Natural killer cell (primary cell): ENCODE data around the gene OGT. TPM values are rescaled to one million over a fixed set of nuclear protein-coding genes. Genes with fewer than 3 reads are reported as not detected.

Experiments used
- ATAC-seq, 3 donors: fragments of 150-1000 bp in 2 of 3; fragments of 200-7000 bp in 1 of 3; cut with Tn5 transposase; 1 replicate in 1 of 3; 2 replicates in 2 of 3; pipeline ENCODE4 v1.10.0; 2021; ENCODE audit warnings: mild to moderate bottlenecking in 2 of 3, moderate library complexity in 2 of 3
- DNase-seq, 2 donors: peaks; one replicate each; pipeline versions ENCODE4 v3.0.0 to v3.0.0-alpha.2; 2013 to 2021; ENCODE audit warnings: mixed read lengths in 1 of 2
- H3K27ac ChIP-seq: one replicate; pipeline ENCODE4 v1.5.1; 2013; ENCODE audit warnings: mild to moderate bottlenecking, low read length
- H3K27me3 ChIP-seq: one replicate; pipeline ENCODE4 v1.6.1; 2013; ENCODE audit warnings: low read length; ENCODE audit not compliant: control insufficient read depth, insufficient read depth
- H3K36me3 ChIP-seq: one replicate; pipeline ENCODE4 v1.6.1; 2013; ENCODE audit warnings: low read length; ENCODE audit not compliant: control insufficient read depth, insufficient read depth
- H3K4me1 ChIP-seq: one replicate; pipeline ENCODE4 v1.6.1; 2013; ENCODE audit warnings: low read length; ENCODE audit not compliant: control insufficient read depth, insufficient read depth
- H3K4me3 ChIP-seq: one replicate; pipeline ENCODE4 v1.5.1; 2013; ENCODE audit warnings: low read length
- H3K9me3 ChIP-seq: one replicate; pipeline ENCODE4 v1.6.1; 2013; ENCODE audit warnings: low read length; ENCODE audit not compliant: control insufficient read depth, insufficient read depth
- H3K27ac Mint-ChIP-seq, 2 donors: one replicate each; pipeline ENCODE4 v1.8.0; 2022; ENCODE audit warnings: mild to moderate bottlenecking in 2 of 2, mixed read lengths in 2 of 2, moderate library complexity in 1 of 2
- H3K27me3 Mint-ChIP-seq, 2 donors: one replicate each; pipeline ENCODE4 v1.8.0; 2022; ENCODE audit warnings: low read depth in 2 of 2, mixed read lengths in 2 of 2
- H3K36me3 Mint-ChIP-seq: one replicate; pipeline ENCODE4 v1.8.0; 2022; ENCODE audit warnings: mixed read lengths
- H3K4me1 Mint-ChIP-seq, 2 donors: one replicate each; pipeline ENCODE4 v1.8.0; 2022; ENCODE audit warnings: mixed read lengths in 2 of 2
- H3K4me3 Mint-ChIP-seq: one replicate; pipeline ENCODE4 v1.8.0; 2022; ENCODE audit warnings: mild to moderate bottlenecking, moderate library complexity, mixed read lengths
- H3K9me3 Mint-ChIP-seq, 2 donors: one replicate each; pipeline ENCODE4 v1.8.0; 2022; ENCODE audit warnings: mixed read lengths in 2 of 2
- WGBS: methylation state at CpG from one replicate; pipeline ENCODE4 v1.1.7; 2013; ENCODE audit warnings: missing lambda C conversion rate; ENCODE audit not compliant: insufficient coverage; 5-methylcytosine and 5-hydroxymethylcytosine counted together
- intact Hi-C: fragments of 100-400 bp; cut with micrococcal nuclease; formaldehyde crosslinking; loops from one replicate; pipeline ENCODE4 v1.14.2; 2022
- total RNA-seq, 4 donors: library from RNA; stranded (reverse); fragments of 120-200 nt in 1 of 4; gene quantifications; one replicate each; pipeline versions ENCODE4 v1.2.3 to v1.2.4, GENCODE V29; 2013 to 2022
- TF ChIP-seq, protein P1 (sequence below): fragments of 200-600 bp; IDR thresholded peaks from one replicate; pipeline ENCODE4 v1.8.0; 2022; ENCODE audit warnings: antibody characterized with exemption

Gene OGT
- total RNA-seq, 3 donors from 2014 or later (not counting 1 experiment from before 2014, with no cell fraction given), result 489 to 721 (median 542) TPM

DNA sequence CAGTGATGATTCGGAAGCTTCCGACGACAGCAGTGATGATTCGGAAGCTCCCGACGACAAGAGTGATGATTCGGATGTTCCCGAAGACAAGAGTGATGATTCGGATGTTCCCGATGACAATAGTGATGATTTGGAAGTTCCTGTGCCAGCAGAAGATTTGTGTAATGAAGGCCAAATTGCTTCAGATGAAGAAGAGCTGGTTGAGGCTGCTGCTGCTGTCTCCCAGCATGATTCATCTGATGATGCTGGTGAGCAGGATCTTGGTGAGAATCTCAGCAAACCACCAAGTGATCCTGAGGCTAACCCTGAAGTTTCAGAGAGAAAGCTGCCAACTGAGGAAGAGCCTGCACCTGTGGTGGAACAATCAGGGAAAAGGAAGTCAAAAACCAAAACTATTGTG lies 71.2 kb downstream of the OGT start:
- intact Hi-C loops, result no loop called here
- H3K27me3 ChIP-seq, result no peaks in the 10 kb centered on the region
- Mint-ChIP-seq H3K4me3 (no peak overlapping the region), H3K27me3 (peaks cover 0 to 17% of the 10 kb centered on the region in 2 donors), H3K36me3 (peaks cover 7% of the 10 kb centered on the region), H3K9me3 (no peaks in the 10 kb centered on the region), H3K4me1 (peaks cover 40 to 46% of the 10 kb centered on the region in 2 donors), H3K27ac (peak overlapping the region in 1 of 2 donors; percentile 47)
- H3K4me3 ChIP-seq, result no peak overlapping the region
- H3K9me3 ChIP-seq, result no peaks in the 10 kb centered on the region
- TF ChIP-seq, protein P1, sequence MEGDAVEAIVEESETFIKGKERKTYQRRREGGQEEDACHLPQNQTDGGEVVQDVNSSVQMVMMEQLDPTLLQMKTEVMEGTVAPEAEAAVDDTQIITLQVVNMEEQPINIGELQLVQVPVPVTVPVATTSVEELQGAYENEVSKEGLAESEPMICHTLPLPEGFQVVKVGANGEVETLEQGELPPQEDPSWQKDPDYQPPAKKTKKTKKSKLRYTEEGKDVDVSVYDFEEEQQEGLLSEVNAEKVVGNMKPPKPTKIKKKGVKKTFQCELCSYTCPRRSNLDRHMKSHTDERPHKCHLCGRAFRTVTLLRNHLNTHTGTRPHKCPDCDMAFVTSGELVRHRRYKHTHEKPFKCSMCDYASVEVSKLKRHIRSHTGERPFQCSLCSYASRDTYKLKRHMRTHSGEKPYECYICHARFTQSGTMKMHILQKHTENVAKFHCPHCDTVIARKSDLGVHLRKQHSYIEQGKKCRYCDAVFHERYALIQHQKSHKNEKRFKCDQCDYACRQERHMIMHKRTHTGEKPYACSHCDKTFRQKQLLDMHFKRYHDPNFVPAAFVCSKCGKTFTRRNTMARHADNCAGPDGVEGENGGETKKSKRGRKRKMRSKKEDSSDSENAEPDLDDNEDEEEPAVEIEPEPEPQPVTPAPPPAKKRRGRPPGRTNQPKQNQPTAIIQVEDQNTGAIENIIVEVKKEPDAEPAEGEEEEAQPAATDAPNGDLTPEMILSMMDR, result no peak
- ATAC-seq (no peak), DNase-seq (no peak)
- H3K27ac ChIP-seq, result no peak overlapping the region
- H3K36me3 ChIP-seq, result peaks cover 34% of the 10 kb centered on the region
- H3K4me1 ChIP-seq, result peaks cover 37% of the 10 kb centered on the region
- WGBS, result 99% methylated on average over 10 of the region's 10 CpGs

DNA sequence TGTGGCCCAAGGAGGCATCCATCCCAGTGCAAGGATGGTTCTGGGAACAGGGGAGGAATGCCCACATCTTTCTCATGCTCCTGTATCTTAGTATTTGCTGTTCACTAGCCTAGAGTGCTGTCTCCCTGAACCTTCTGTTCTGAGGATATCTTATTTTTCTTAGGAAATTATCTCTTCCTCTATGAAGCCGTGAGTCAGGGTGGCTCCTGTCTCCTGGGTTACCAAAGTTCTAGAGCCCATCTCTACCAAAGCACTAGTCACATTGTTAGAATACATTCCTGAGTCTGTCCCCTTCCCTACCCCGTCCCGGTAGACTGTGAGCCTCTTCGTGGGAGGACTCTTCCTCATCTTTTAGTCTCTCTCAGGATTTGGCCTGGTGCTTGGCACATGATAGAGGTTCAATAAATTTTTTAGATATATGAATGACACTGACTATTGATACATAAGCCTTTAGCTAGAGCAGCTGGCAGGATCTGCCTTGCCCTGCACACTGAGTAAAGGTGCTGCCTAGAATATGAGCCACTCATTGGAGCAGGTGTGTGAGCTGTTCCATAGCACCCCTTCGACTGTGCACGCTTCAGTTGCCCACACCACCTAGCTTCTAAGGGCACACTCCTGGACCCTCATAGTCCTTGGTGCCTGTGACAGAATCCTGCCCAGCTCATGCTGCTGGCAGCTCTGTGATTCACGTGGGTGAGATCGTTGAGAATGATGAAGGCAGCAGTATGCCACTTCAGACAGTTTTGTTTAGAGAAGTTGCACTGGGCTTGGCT lies 72.1 kb downstream of the OGT start:
- H3K27ac ChIP-seq, result no peak overlapping the region
- H3K36me3 ChIP-seq, result peaks cover 38% of the 10 kb centered on the region
- peaks cover 0 to 17% of the 10 kb centered on the region in 2 donors for H3K27me3 Mint-ChIP-seq
- TF ChIP-seq, protein P1, result no peak
- intact Hi-C loops, result no loop called here
- no peak overlapping the region for H3K4me3 ChIP-seq
- peaks cover 46 to 52% of the 10 kb centered on the region in 2 donors for H3K4me1 Mint-ChIP-seq
- H3K4me3 Mint-ChIP-seq, result no peak overlapping the region
- H3K9me3 ChIP-seq, result no peaks in the 10 kb centered on the region
- WGBS, result 96% methylated on average over 7 of the region's 8 CpGs
- no peak for ATAC-seq
- no peak for DNase-seq
- H3K9me3 Mint-ChIP-seq, result no peaks in the 10 kb centered on the region
- H3K36me3 Mint-ChIP-seq, result peaks cover 7% of the 10 kb centered on the region
- no peaks in the 10 kb centered on the region for H3K27me3 ChIP-seq
- peaks cover 42% of the 10 kb centered on the region for H3K4me1 ChIP-seq
- H3K27ac Mint-ChIP-seq, result peak overlapping the region; percentile 47 to 88

DNA sequence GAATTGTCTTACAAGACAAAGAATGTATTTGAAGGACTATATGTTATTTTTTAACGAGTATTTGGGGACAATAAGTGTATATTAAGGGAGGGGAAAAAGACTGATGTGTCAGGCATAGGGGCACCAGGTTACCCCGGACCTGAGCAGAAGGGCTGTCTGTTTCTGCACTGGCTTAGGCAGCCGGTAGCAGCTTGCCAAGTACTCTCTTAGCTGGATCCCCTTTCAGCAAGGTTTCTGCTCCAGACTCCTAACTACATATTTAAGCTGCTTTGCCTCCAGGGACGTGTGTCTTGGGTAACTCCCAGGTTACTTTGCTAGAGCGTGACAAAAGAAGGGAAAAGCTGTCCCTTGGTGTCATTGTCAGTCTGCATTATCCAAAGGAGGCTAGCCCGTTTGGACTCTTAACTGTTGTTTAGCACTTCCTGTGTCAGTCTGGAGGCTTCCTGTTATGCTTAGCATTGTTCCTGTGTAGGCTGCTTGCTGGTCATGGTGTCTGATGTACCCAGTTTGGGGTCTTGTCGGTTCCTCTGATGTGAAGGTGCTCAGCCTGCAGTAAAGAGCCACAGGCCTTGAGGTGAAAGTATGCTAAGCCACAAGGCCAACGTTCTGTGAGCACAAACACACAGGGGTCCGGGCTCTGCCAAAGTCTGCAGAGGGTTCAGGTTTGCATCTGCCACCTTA lies 73.8 kb downstream of the OGT start:
- H3K36me3 Mint-ChIP-seq, result peaks cover 17% of the 10 kb centered on the region

More for the DNA sequence above, 73.8 kb downstream of the OGT start:
- Histone ChIP-seq H3K4me3 (no peak overlapping the region), H3K36me3 (peaks cover 52% of the 10 kb centered on the region), H3K9me3 (no peaks in the 10 kb centered on the region), H3K27ac (peak overlapping the region; percentile 72), H3K4me1 (peaks cover 42% of the 10 kb centered on the region), H3K27me3 (no peaks in the 10 kb centered on the region)
- H3K9me3 Mint-ChIP-seq, result no peaks in the 10 kb centered on the region
- peak; percentile 89 to 96 (median 93) for ATAC-seq
- peaks cover 52 to 63% of the 10 kb centered on the region in 2 donors for H3K4me1 Mint-ChIP-seq
- intact Hi-C loops, result loop anchor here (2.0 kb wide), 2 partner anchors 16 to 46 kb away; no protein-coding TSS in a partner anchor
- H3K4me3 Mint-ChIP-seq, result peak overlapping the region; percentile 52
- TF ChIP-seq, protein P1, result no peak
- peak overlapping the region; percentile 77 to 88 for H3K27ac Mint-ChIP-seq
- peak in 1 of 2 donors; percentile 72 for DNase-seq
- peaks cover 0 to 17% of the 10 kb centered on the region in 2 donors for H3K27me3 Mint-ChIP-seq
- 21% methylated on average over 9 of the region's 9 CpGs for WGBS
